ENCODE data around the gene EIF2A. TPM values are rescaled to one million over a fixed set of nuclear protein-coding genes. Genes with fewer than 3 reads are reported as not detected.

Gene EIF2A
- total and polyA plus RNA-seq, 2 of the 13 experiments (the other 11 are each of a cell fraction or from before 2014, with no cell fraction given) = 124 to 139 TPM

- TF ChIP-seq, protein P1, sequence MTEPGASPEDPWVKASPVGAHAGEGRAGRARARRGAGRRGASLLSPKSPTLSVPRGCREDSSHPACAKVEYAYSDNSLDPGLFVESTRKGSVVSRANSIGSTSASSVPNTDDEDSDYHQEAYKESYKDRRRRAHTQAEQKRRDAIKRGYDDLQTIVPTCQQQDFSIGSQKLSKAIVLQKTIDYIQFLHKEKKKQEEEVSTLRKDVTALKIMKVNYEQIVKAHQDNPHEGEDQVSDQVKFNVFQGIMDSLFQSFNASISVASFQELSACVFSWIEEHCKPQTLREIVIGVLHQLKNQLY (CRISPR knock-in tag; IDR thresholded peaks at IDR 0.05) = no peak
- TF ChIP-seq MXD1 (CRISPR knock-in tag; IDR thresholded peaks at IDR 0.05) = no peak
- TF ChIP-seq CENPBD1 (CRISPR knock-in tag; IDR thresholded peaks at IDR 0.05; ENCODE audit: borderline replicate concordance, low read depth) = no peak
- TF ChIP-seq, protein P2, sequence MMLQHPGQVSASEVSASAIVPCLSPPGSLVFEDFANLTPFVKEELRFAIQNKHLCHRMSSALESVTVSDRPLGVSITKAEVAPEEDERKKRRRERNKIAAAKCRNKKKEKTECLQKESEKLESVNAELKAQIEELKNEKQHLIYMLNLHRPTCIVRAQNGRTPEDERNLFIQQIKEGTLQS (CRISPR knock-in tag; IDR thresholded peaks at IDR 0.05) = no peak
- no peak for TF ChIP-seq HNF4G (IDR thresholded peaks at IDR 0.05; ENCODE audit: borderline replicate concordance, low read depth, low read length)
- TF ChIP-seq HNF4G (CRISPR knock-in tag; IDR thresholded peaks at IDR 0.05; ENCODE audit: borderline replicate concordance, low read depth) = no peak
- peak; percentile 10; the same call in 1 of the 2 replicates for TF ChIP-seq FOXA3 (CRISPR knock-in tag; IDR thresholded peaks at IDR 0.05)
- no peak for TF ChIP-seq NBN (conservative IDR thresholded peaks at IDR 0.05)
- TF ChIP-seq SETDB1 (CRISPR knock-in tag; IDR thresholded peaks at IDR 0.05; ENCODE audit: borderline replicate concordance) = no peak
- TF ChIP-seq, protein P3, sequence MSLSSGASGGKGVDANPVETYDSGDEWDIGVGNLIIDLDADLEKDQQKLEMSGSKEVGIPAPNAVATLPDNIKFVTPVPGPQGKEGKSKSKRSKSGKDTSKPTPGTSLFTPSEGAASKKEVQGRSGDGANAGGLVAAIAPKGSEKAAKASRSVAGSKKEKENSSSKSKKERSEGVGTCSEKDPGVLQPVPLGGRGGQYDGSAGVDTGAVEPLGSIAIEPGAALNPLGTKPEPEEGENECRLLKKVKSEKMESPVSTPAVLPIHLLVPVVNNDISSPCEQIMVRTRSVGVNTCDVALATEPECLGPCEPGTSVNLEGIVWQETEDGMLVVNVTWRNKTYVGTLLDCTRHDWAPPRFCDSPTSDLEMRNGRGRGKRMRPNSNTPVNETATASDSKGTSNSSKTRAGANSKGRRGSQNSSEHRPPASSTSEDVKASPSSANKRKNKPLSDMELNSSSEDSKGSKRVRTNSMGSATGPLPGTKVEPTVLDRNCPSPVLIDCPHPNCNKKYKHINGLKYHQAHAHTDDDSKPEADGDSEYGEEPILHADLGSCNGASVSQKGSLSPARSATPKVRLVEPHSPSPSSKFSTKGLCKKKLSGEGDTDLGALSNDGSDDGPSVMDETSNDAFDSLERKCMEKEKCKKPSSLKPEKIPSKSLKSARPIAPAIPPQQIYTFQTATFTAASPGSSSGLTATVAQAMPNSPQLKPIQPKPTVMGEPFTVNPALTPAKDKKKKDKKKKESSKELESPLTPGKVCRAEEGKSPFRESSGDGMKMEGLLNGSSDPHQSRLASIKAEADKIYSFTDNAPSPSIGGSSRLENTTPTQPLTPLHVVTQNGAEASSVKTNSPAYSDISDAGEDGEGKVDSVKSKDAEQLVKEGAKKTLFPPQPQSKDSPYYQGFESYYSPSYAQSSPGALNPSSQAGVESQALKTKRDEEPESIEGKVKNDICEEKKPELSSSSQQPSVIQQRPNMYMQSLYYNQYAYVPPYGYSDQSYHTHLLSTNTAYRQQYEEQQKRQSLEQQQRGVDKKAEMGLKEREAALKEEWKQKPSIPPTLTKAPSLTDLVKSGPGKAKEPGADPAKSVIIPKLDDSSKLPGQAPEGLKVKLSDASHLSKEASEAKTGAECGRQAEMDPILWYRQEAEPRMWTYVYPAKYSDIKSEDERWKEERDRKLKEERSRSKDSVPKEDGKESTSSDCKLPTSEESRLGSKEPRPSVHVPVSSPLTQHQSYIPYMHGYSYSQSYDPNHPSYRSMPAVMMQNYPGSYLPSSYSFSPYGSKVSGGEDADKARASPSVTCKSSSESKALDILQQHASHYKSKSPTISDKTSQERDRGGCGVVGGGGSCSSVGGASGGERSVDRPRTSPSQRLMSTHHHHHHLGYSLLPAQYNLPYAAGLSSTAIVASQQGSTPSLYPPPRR (CRISPR knock-in tag; IDR thresholded peaks at IDR 0.05; ENCODE audit: borderline replicate concordance) = no peak
- no peak for TF ChIP-seq ZNF839 (CRISPR knock-in tag; IDR thresholded peaks at IDR 0.05; ENCODE audit: borderline replicate concordance)
- TF ChIP-seq CEBPB (IDR thresholded peaks at IDR 0.05; ENCODE audit: borderline replicate concordance, low read depth, low read length) = no peak
- no peak for TF ChIP-seq ZBTB8A (CRISPR knock-in tag; IDR thresholded peaks at IDR 0.05; ENCODE audit: borderline replicate concordance, low read depth)
- TF ChIP-seq, protein P4, sequence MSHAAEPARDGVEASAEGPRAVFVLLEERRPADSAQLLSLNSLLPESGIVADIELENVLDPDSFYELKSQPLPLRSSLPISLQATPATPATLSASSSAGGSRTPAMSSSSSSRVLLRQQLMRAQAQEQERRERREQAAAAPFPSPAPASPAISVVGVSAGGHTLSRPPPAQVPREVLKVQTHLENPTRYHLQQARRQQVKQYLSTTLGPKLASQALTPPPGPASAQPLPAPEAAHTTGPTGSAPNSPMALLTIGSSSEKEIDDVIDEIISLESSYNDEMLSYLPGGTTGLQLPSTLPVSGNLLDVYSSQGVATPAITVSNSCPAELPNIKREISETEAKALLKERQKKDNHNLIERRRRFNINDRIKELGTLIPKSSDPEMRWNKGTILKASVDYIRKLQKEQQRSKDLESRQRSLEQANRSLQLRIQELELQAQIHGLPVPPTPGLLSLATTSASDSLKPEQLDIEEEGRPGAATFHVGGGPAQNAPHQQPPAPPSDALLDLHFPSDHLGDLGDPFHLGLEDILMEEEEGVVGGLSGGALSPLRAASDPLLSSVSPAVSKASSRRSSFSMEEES (CRISPR knock-in tag; IDR thresholded peaks at IDR 0.05) = no peak
- no peak for TF ChIP-seq ZBTB26 (CRISPR knock-in tag; IDR thresholded peaks at IDR 0.05; ENCODE audit: borderline replicate concordance)
- TF ChIP-seq, protein P5, sequence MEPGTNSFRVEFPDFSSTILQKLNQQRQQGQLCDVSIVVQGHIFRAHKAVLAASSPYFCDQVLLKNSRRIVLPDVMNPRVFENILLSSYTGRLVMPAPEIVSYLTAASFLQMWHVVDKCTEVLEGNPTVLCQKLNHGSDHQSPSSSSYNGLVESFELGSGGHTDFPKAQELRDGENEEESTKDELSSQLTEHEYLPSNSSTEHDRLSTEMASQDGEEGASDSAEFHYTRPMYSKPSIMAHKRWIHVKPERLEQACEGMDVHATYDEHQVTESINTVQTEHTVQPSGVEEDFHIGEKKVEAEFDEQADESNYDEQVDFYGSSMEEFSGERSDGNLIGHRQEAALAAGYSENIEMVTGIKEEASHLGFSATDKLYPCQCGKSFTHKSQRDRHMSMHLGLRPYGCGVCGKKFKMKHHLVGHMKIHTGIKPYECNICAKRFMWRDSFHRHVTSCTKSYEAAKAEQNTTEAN (CRISPR knock-in tag; conservative IDR thresholded peaks at IDR 0.05) = no peak
- TF ChIP-seq ZNF703 (CRISPR knock-in tag; IDR thresholded peaks at IDR 0.05; ENCODE audit: borderline replicate concordance) = no peak
Observed at GRCh38 chr3:150602426-150603152, 56.0 kb downstream of the EIF2A start (continued).
